Activated CD8-positive, alpha-beta memory T cell treated with anti-CD3 and anti-CD28 coated beads for 36 hours (primary cell): ENCODE measurements around the gene PLA2G2A. TPM values are rescaled to one million over a fixed set of nuclear protein-coding genes. Genes with fewer than 3 reads are reported as not detected.
"Not testable (repeated sequence)": the region's sequence is repeated elsewhere in the genome, so short reads cannot be mapped to it uniquely, and the experiment has no call there.

Experiments used
- CTCF ChIA-PET: fragments of 350-600 bp; sonication (Branson Sonifier 250); formaldehyde crosslinking; loops from one replicate; lab custom pipeline; 2021; ENCODE audit warnings: antibody characterized with exemption; lab: Charles Lee
- POLR2A ChIA-PET: fragments of 350-600 bp; sonication (Branson Sonifier 250); formaldehyde crosslinking; loops from one replicate; lab custom pipeline; 2021; ENCODE audit warnings: antibody characterized with exemption; lab: Charles Lee
- total RNA-seq, 2 experiments: library from RNA; stranded (reverse); gene quantifications; one replicate each; pipeline ENCODE4 v1.2.3, GENCODE V29; 2021

Gene PLA2G2A, protein sequence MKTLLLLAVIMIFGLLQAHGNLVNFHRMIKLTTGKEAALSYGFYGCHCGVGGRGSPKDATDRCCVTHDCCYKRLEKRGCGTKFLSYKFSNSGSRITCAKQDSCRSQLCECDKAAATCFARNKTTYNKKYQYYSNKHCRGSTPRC
- total RNA-seq, result not detected

GRCh38 chr1:19979494-19979977 lies at the start of gene PLA2G2A:
Gene PLA2G2A (minus strand): TSS chr1:19979618. CDS start chr1:19978773, 845 bp downstream.
- ChIA-PET POLR2A (no interaction called here), CTCF (no interaction called here)

- CTCF ChIA-PET, result no interaction called here
- POLR2A ChIA-PET, result no interaction called here
Measured at GRCh38 chr1:20028726-20029125, 49.3 kb upstream of the PLA2G2A start.

DNA sequence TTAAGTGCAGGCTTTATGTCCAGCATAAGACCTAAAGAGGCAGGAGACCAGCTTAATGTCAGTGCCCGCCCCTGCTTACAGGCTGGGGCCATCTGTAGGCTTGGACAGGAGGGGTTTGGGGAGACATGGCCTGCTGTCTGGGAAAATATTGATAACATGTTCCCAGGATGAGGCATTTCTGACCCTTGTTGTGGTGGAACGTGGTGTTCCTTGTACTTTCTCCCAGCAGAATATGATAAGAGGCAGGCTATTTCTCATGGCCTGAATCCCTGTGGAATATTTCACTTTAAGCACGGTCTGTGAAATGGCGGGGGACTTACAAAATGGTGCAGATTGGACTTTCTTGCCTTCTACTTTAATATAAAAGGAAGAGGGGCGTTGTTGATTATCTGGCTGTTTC lies 48.7 kb upstream of the PLA2G2A start:
- POLR2A ChIA-PET, result no interaction called here
- CTCF ChIA-PET, result no interaction called here

- ChIA-PET POLR2A (no interaction called here), CTCF (no interaction called here)
Measured at GRCh38 chr1:20017741-20018140, 38.3 kb upstream of the PLA2G2A start.

GRCh38 chr1:20014153-20014552 lies 34.7 kb upstream of the PLA2G2A start:
- ChIA-PET POLR2A (no interaction called here), CTCF (no interaction called here)

GRCh38 chr1:20010016-20010415 lies 30.6 kb upstream of the PLA2G2A start:
- ChIA-PET POLR2A (no interaction called here), CTCF (no interaction called here)

- POLR2A ChIA-PET, result no interaction called here
Measured at GRCh38 chr1:20009212-20009611, 29.8 kb upstream of the PLA2G2A start.

DNA sequence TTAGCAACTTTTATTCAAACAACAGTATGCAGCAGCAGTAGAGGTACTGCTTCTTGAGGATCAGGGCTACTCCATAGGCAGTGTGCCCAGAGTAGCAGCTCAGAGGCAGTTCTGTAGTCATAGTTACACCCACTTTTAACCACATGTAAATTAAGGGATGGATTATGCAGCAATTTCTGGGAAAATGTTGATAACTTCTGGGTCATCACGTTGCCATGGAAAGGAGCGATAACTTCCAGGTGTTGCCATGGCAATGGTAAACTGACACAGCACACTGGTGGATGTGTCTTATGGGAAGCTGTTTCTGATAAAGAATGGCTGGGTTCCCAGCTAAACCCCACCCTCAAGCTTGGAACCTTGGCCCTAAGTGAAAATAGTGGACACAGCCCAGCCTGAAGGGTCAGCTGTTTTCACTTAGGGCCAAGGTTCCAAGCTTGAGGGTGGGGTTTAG lies 29.0 kb upstream of the PLA2G2A start:
- ChIA-PET POLR2A (no interaction called here), CTCF (no interaction called here)

More at GRCh38 chr1:20009212-20009611, 29.8 kb upstream of the PLA2G2A start:
- CTCF ChIA-PET, result interaction anchor here (0.7 kb wide), 1 partner anchor 585 kb away, joined by 3 read pairs; no protein-coding TSS in a partner anchor

- POLR2A ChIA-PET, CTCF ChIA-PET: not testable (repeated sequence)
Measured at GRCh38 chr1:19998823-19999222, 19.4 kb upstream of the PLA2G2A start.

GRCh38 chr1:19990689-19991088 lies 11.3 kb upstream of the PLA2G2A start:
- CTCF ChIA-PET, result no interaction called here
- POLR2A ChIA-PET, result no interaction called here

GRCh38 chr1:19990182-19990582 lies 10.8 kb upstream of the PLA2G2A start:
- POLR2A ChIA-PET, CTCF ChIA-PET: not testable (repeated sequence)

- CTCF ChIA-PET, result no interaction called here
- POLR2A ChIA-PET, result no interaction called here
Measured at GRCh38 chr1:19988267-19989006, 9.0 kb upstream of the PLA2G2A start.

GRCh38 chr1:19987719-19988118 lies 8.3 kb upstream of the PLA2G2A start:
- ChIA-PET POLR2A (no interaction called here), CTCF (no interaction called here)

DNA sequence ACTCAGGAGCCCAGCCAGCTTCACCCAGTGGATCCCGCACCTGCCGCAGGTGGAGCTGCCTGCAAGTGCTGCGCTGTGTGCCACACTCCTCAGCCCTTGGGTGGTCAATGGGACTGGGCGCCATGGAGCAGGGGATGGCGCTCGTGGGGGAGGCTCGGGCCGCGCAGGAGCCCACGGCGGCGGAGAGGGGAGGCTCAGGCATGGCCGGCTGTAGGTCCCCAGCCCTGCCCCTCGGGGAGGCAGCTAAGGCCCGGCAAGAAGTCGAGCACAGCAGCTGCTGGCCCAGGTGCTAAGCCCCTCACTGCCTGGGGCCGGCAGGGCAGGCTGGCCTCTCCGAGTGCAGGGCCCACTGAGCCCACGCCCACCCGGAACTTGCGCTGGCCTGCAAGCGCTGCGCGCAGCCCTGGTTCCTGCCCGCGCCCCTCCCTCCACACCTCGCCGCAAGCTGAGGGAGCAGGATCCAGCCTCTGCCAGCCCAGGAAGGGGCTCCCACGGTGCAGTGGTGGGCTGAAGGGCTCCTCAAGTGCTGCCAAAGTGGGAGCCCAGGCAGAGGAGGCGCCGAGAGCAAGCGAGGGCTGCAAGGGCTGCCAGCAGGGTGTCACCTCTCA lies 5.1 kb upstream of the PLA2G2A start:
- POLR2A ChIA-PET, CTCF ChIA-PET: not testable (repeated sequence)

DNA sequence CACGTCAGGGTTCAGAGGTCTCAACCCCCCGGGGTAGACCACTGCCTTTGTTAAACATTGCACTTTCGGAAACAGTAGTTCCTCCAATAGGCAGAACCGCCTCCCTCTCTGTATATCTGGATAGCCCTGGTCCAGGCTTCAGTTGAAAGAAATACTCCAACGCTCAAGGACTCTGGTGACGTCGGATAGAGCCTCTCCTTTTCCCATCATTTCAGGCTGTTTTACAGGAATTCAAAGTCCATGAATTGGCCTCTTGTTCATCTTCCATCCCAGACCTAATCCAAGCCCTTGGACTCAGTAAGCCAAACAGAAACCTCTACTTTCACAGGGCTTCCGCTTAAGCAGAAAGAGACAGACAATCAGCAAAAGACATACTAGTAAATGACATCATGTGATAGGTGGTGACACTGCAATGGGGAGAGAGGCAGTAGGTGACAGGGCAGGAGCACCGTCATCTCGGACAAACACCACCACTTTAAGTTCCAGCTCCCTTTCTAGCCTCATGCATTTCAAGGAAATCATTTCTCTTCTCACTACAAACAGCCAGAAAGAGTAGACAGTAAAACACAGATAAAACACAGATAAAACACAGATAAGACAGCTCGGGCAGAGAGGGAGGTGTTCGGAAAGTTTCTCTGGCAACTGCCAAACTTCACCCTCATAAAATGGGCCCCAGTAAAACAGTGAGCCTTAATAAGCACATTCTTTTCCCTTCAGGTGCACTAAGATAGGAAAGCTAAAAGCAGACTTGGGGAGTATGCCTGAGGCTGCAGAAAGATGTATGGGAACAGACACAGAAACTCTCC lies 2.3 kb upstream of the PLA2G2A start:
- ChIA-PET CTCF (interaction anchor here (0.7 kb wide), 1 partner anchor 314 kb away, joined by 3 read pairs; no protein-coding TSS in a partner anchor), POLR2A (no interaction called here)

DNA sequence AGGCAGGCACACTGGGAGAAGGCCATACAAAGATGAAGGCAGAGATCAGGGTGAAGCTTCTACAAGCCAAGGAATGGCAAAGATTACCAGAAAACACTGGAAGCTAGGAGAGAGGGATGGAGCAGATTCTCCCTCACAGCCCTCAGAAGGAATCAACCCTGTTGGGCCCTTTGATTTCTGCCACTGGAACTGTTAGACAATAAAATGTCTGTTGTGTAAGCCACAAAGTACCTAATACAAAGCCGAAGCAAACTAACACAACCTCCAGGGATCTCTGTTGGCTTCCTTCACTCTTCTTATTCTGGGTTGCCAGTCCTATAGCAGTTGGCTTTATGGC lies 1.7 kb upstream of the PLA2G2A start:
- ChIA-PET POLR2A (no interaction called here), CTCF (no interaction called here)

GRCh38 chr1:19980314-19980713 lies 896 bp upstream of the PLA2G2A start:
- ChIA-PET CTCF (no interaction called here), POLR2A (no interaction called here)

GRCh38 chr1:19978143-19978542 lies 1.3 kb downstream of the PLA2G2A start:
- POLR2A ChIA-PET, result no interaction called here
- CTCF ChIA-PET, result no interaction called here

DNA sequence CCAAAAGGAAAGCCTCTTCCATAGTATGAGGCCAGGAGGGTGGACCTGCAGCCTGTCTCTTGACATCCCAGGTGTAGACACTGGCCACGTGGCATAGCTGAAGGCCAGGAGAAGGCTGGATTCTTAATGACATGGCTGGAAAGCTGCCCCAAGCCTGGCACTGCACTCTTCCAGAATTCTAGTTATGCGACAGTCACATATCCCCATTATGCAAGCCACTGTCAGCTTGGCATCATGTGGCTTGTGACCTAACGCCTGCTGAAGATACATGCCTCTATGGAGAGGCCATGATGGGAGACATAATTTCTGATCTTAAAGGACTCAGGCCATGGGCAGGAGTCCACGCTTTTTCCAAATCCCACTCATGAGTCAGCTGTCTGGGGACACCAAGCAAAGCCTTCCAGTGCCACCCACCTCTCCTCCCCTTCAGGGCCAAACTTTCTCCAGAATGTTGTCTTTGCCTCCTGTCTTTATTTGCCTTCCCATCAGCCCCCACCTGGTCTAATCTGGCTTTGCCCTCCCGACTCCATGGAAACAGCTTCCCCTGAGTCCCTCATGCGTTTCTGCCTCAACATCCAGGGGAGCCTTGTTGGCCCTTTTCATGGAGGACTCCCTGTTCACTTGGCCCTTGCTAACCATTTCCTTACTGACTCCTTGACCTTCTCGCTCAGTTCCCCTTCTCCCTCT lies 3.0 kb downstream of the PLA2G2A start:
- POLR2A ChIA-PET, result no interaction called here
- CTCF ChIA-PET, result no interaction called here
